G401 (cell line): ENCODE results near the gene GLT6D1. TPM values are rescaled to one million over a fixed set of nuclear protein-coding genes. Genes with fewer than 3 reads are reported as not detected.

Experiments used
- DNase-seq: peaks from one replicate; pipeline ENCODE4 v3.0.0-alpha.2; 2015; ENCODE audit warnings: low spot score
- in situ Hi-C: cut with HindIII; loops from 2 replicates; pipeline ENCODE4 v1.10.0; 2016; ENCODE audit warnings: low sequenced_read_pairs, mixed read lengths
- total RNA-seq: library from RNA; depleted of rRNA; stranded (reverse); fragments of >200 nt; shearing (Covaris generic); gene quantifications from 2 replicates; pipeline ENCODE4 v1.2.3, GENCODE V29; 2014; rRNA removed

GLT6D1 gene
- total RNA-seq, 1 experiment from 2014 or later = not detected

- in situ Hi-C loops = no loop called here
- no peak for DNase-seq
These were observed 63.2 kb downstream of the GLT6D1 start for GRCh38 chr9:135575995-135576631.

- DNase-seq = no peak
- in situ Hi-C loops = no loop called here
These were observed 64.4 kb downstream of the GLT6D1 start for GRCh38 chr9:135574943-135575342.

GRCh38 chr9:135574331-135574730, 65.0 kb downstream of the GLT6D1 start:
- in situ Hi-C loops = no loop called here
- no peak for DNase-seq

Other genes with a start within 250 kb of the GLT6D1 start
- 13.7 and 17.9 TPM in 2 replicates for gene PPP1R26, start 159.8 kb downstream of the GLT6D1 start, total RNA-seq
- gene MRPS2, start 138.9 kb downstream of the GLT6D1 start, total RNA-seq = 32.7 and 53.5 TPM in 2 replicates
- gene LCN1, start 118.1 kb downstream of the GLT6D1 start, total RNA-seq = not detected in 2 replicates
- not detected in 2 replicates for gene OBP2A, start 93.4 kb downstream of the GLT6D1 start, total RNA-seq
- not detected in 2 replicates for gene PAEP, start 77.8 kb downstream of the GLT6D1 start, total RNA-seq
- gene LCN9, start 23.8 kb upstream of the GLT6D1 start, total RNA-seq = not detected in 2 replicates
- not detected in 2 replicates for gene SOHLH1, start 59.9 kb upstream of the GLT6D1 start, total RNA-seq
- not detected in 2 replicates for gene KCNT1, start 62.6 kb upstream of the GLT6D1 start, total RNA-seq